HL-60 (cell line): ENCODE measurements around the gene PDE8B.

ENCODE experiments used
- CTCF ChIP-seq: IDR thresholded peaks from one replicate; pipeline ENCODE4 v1.5.1; 2011; ENCODE audit warnings: low read length, control low read depth, inconsistent platforms; ENCODE audit not compliant: insufficient read depth
- TF ChIP-seq, protein P1 (sequence below): IDR thresholded peaks from 2 replicates; pipeline ENCODE4 v1.6.1; 2012; ENCODE audit warnings: low read depth; ENCODE audit not compliant: insufficient replicate concordance

GRCh38 chr5:77168161-77168878, 42.2 kb upstream of the PDE8B start:
- TF ChIP-seq CTCF, result no peak
- TF ChIP-seq, protein P1, sequence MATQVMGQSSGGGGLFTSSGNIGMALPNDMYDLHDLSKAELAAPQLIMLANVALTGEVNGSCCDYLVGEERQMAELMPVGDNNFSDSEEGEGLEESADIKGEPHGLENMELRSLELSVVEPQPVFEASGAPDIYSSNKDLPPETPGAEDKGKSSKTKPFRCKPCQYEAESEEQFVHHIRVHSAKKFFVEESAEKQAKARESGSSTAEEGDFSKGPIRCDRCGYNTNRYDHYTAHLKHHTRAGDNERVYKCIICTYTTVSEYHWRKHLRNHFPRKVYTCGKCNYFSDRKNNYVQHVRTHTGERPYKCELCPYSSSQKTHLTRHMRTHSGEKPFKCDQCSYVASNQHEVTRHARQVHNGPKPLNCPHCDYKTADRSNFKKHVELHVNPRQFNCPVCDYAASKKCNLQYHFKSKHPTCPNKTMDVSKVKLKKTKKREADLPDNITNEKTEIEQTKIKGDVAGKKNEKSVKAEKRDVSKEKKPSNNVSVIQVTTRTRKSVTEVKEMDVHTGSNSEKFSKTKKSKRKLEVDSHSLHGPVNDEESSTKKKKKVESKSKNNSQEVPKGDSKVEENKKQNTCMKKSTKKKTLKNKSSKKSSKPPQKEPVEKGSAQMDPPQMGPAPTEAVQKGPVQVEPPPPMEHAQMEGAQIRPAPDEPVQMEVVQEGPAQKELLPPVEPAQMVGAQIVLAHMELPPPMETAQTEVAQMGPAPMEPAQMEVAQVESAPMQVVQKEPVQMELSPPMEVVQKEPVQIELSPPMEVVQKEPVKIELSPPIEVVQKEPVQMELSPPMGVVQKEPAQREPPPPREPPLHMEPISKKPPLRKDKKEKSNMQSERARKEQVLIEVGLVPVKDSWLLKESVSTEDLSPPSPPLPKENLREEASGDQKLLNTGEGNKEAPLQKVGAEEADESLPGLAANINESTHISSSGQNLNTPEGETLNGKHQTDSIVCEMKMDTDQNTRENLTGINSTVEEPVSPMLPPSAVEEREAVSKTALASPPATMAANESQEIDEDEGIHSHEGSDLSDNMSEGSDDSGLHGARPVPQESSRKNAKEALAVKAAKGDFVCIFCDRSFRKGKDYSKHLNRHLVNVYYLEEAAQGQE, result no peak
